Stimulated activated CD4-positive, alpha-beta T cell treated with anti-CD3 and anti-CD28 coated beads, TNF-alpha, amount 100 ng/mL, for 24 hours (primary cell): Measurements from ENCODE around the gene PIGZ.

Experiments
- DNase-seq, 3 experiments: peaks; one replicate each; pipeline ENCODE4 v3.0.0-alpha.2; 2020; ENCODE audit warnings: low read depth in 3 of 3

PIGZ gene

DNA sequence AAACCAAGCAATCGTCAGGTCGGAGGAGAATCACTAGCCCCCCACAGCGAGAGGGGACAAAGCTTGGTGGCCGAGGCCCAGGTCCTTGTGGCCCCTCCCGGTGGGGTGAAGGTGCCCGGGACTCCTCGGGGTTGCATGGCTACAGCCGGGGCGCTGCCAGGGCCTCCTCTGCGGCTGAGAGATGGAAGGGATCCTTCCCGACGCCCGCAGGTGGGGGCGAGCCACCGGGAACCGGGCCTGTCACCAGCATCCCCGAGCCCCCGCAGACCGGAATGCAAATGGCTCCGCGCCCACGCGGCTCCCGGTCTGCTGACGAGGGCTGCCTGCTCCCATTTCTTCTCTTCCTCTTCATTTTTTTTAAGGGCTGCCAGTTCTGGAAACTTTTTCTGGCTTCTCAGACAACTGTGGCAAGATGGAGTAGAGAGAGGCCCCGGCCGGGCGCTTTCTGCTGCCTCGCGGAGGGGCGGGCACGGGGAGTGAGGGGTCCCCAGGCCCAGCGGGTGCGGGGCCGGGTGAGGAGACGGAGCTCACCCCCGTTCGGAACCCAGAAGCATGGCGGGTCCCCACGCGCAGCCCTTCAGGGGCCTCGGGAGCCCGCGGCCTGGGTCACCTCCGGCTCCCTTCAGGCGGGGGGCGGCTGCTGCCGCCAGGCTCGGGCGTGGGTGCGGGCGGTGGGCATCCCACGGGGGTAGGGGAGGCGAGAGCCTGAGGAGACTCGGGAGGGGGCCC, 33.5 kb upstream of the PIGZ start:
- no peak for DNase-seq

DNA sequence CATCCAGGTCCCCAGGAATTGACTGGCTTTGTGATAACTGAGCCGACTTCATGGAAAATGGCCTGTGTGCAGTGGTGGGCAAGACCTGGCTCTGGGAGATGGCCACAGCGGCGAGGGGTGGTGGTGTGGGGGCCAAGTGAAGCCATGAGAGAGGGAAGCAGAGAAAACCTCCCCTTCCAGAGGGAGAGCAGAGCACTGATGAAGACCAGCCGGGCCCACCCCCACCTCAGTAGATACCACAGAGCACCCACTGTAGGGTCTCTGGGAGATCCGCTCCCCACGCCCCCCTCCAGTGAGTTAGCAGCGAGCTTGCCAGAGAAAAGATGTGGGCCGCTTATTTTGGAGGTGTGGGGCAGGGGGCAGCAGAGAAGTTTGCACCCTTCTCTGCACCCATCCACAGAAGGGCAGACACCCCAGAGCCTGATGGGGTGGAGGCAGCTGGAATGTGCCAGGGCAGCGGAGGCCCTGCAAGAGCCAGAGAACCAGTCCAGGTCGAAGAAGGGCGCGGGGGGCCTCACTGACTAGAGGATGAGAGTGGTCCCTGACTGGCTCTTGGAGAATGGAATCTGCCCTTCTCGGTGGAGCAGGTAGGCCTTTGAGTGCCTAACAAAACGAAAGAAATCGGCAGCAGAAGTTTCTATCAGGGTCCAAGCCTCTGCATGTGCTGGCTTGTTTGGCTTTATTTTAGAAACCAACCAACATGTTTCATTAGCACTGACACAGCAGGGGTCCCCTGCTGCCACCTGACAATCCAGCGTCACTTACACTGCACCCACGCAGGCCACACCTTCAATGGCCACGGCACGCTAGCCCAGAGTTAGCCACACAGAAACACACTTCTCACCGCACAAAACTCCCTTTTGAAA, 32.7 kb upstream of the PIGZ start:
- no peak for DNase-seq

GRCh38 chr3:197000211-197000610, 31.6 kb upstream of the PIGZ start:
- DNase-seq: no peak

DNA sequence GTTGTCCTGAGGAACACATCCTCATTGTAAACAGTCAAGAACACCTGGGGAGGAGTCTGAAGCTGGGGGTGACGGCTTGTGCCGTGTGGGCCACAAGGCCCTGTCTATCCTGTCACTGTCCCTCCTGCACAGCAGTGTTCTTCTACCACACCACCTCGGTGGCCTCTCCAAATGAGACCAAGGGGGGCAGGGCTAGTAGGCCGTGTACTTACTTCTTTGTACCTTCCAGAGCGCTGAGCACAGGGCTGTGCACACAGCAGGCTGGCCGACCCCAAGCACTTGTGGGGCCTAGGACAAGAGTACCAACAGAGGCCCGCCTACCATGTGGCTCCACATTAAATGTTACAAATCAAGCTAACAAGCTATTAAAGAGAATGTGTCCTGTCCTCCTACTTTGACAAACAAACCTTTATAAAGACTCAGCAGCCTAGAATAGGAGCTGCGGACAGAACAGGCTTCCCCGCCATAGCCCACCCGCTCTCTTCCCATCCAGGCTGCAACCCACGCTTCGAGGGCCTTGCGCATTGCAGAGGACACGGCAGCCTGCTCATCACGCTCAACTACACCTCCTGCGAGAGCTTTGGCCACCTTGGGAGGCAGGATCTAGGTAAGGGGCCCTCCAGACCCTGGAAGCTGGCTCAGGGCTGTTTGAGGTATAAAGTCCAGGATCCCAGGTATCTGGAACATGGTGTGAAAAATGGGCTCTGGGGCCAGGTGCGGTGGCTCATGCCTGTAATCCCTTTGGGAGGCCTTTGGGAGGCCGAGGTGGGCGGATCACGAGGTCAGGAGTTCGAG, 30.5 kb upstream of the PIGZ start:
- no peak for DNase-seq

GRCh38 chr3:196997311-196997710, 28.7 kb upstream of the PIGZ start:
- no peak for DNase-seq

- DNase-seq: no peak
Measured at GRCh38 chr3:196996454-196997265, 28.0 kb upstream of the PIGZ start.

DNA sequence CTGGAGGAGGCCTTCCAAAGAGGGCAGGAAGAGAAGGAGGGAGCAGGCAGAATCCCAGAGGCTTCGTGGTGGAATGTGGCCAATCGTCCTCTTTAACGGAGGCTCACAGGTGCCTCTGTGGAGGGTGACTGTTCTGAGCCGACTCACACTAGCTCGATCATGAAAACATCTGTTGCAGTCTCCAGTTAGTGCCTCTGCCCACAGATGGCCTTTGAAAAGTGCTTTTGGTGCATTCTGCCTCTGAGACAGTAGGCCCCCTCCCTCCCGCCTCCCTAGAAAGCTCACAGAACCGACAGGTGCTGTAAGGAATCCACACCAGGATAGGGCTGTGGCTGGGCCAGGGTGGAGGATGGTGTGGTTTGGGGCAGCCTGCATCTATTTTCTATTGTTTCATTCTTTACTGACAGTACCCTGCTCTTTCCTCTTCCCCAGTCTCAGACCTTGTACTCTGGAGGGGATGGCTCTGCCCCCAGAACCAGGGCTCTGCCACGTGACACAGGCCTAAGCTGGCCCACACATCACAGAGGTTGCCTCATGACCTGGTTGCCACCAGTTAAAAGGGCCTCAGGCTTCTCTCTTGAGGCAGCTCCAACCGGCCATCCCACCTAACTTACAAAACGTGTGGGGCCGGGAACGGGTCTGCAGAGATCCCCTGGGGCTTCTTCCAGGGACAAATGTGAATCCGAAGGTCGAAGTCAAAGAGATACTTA, 27.2 kb upstream of the PIGZ start:
- DNase-seq: no peak

GRCh38 chr3:196995027-196995426, 26.4 kb upstream of the PIGZ start:
- no peak for DNase-seq

DNA sequence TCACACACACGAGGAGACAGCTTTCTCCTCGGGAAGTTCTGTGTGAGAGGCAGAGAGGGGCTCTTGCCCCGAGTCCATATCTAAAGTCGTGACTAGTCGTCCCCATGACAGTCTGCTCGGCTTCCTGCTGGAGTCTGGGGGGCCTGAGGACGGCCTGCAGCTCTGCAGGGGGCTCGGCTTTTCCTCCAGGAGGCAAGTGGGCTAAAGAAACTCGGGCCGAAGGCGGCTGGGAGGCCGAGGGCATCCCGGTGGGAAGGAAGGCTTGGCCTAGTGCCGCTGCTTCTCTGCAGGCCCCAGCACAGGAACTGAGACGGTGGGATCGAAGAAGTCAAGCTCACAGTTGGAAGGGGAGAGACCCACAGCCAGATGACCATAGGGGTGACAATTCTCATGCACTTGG, 25.4 kb upstream of the PIGZ start:
- DNase-seq: no peak

DNA sequence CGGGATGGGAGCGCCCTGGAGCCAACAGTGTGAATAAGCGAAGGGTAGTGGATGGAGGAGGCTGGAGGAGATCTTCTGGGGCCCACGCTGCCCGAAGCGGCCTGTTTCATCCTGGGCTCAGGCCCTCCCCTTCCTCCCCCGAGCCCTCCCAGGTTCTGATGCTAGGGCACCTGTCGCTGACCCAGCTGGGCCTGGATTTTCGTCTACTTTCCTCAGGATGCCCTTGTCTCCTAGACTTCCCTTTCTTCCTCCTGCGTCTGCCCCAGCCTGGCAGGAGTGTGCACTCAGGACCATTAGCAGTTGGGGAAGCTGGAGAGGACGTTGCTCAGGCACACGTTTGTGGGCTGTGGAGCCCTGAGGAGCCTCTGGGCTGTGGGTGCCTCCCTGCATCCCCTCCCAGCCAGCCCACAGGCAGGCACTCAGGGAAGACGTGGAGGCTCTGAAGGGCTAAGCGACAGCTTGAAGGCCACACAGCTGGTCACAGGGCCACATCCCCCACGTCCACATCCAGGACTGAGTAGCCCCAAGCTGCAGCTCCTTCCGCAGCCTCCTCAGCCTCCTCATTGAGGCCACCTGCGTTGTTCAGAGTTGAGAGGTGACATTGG, 23.9 kb upstream of the PIGZ start:
- DNase-seq: no peak

DNA sequence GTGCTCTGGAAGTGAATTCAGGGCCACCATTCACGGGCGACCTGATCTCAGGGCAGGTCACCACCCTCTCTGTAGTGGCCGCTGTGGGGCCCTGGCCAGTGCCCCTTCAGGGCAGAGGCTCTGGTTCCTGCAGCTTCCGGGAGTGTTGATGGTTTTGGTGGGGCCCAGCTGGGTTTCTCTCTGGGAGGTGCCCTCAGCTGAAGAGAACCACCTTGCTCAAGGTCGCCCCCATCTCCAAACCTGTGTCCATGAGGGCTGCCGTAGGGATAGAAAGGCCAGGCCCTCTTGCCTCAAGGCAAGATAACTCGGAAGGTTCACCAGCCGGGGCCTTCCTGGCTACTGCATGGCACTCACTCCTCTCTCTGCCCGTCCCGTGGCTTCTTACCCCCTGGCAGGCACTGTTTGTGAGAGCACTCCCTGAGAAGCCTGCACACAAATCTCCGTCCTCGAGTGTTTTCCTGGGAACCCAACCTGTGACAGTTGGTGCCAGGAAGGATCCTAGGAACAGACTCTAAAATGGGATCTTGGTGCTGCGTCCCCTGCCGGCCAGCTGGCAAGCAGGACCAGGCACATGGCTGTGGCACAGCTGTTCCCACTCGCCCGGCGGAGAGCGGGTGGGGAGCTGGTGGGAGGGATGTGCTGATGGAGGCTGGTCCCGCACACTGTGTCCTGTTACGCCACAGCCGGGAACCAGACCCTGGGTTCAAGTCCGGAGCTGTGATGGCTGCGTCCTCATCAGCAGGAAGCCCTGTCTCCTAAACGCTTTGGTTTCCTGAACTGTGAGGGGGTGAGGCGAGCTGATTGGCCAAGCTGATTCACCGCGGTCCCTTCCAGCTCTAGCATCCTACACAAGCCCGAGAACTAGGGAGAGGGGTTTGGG, 23.2 kb upstream of the PIGZ start:
- no peak for DNase-seq

GRCh38 chr3:196990601-196991007, 22.0 kb upstream of the PIGZ start:
- no peak for DNase-seq

DNA sequence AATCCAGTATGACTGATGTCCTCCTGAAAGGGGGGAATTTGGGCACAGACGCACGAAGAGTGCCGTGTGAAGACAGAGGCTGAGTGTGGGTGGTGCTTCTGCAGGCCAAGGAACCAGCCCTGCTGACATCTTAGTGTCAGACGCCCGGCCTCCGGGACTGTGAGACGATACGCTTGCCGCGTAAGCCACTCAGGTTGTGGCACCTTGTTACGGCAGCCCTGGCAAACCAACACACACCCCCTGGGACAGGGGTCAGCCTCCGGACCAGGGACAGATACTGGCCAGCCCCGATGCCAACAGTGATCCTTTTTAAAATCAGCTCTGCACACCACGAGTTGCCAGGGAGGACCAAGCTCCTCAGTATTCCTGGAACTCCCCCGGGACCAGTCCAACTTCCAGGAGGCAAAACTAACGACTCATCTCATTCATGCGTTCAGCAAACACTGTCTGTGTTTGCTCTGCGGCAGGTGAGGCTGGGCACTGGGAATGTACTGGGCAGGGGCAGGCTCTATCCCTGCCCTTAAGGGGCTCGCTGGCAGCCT, 21.2 kb upstream of the PIGZ start:
- DNase-seq: no peak

DNA sequence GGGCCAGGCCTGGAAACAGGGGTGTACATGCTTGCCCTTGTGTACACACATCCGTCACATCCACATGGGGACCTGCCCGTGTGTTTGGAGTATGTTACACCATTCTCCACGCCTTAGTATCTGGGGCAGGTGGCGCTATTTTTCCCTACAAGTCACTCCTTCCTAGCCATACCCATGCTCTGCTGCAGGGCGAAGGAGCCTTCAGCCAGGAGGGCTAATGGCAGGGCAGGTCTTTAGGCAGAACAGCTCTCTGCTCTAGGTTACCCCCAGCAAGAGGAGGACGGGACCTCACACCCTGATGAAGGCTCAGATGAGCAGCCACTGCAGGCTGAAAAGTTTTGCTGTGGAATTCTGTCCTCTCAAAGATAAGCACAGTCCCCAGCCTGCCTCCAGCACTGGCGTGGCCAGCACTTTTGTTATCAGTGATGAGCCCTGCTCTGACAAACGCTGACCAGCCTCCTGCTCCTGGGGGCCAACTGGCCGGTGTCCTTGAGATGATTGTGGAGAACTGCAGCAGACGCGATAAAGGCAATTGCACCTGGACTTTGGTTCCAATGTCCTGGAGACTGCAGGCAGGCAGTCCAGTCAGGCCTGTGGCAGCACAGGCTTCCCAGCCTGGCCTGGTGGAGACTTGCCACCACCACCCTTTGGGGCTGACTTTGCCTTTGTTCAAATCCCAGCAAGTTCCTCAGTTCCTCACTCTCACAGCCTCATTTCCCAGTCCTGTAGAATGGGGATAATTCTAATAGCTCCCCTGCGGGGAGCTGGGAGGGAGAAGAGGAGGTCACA, 19.8 kb upstream of the PIGZ start:
- DNase-seq: no peak

DNA sequence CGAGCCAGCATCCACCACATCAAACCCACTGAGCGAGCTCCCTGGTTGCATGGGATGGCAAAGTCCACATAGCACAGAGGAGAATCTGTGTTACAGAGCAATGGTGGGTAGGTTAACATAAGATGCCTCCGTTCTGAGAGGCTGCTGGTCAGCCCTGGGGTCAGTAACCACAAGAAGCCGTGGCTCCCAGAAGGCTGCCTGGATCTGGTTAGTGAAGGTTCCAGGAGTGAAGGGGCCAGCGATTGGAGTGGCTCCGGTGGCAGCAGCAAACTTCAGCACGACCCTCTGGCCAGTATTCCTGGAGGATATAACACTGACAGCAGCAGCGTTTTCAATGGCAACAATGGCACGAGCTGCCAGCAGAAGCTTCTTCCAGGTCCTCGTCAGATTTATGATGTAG, 18.4 kb upstream of the PIGZ start:
- DNase-seq: no peak

GRCh38 chr3:196985954-196986885, 17.6 kb upstream of the PIGZ start:
- no peak for DNase-seq

- no peak for DNase-seq
Measured at GRCh38 chr3:196985298-196985697, 16.7 kb upstream of the PIGZ start.
